ENCODE measurements around the gene SEPTIN5. TPM values are rescaled to one million over a fixed set of nuclear protein-coding genes. Genes with fewer than 3 reads are reported as not detected.

Gene SEPTIN5
- total and polyA plus RNA-seq, 9 of the 15 experiments (the other 6 are each of a cell fraction or from before 2014, with no cell fraction given): 0.03 to 195 (median 119) TPM

DNA sequence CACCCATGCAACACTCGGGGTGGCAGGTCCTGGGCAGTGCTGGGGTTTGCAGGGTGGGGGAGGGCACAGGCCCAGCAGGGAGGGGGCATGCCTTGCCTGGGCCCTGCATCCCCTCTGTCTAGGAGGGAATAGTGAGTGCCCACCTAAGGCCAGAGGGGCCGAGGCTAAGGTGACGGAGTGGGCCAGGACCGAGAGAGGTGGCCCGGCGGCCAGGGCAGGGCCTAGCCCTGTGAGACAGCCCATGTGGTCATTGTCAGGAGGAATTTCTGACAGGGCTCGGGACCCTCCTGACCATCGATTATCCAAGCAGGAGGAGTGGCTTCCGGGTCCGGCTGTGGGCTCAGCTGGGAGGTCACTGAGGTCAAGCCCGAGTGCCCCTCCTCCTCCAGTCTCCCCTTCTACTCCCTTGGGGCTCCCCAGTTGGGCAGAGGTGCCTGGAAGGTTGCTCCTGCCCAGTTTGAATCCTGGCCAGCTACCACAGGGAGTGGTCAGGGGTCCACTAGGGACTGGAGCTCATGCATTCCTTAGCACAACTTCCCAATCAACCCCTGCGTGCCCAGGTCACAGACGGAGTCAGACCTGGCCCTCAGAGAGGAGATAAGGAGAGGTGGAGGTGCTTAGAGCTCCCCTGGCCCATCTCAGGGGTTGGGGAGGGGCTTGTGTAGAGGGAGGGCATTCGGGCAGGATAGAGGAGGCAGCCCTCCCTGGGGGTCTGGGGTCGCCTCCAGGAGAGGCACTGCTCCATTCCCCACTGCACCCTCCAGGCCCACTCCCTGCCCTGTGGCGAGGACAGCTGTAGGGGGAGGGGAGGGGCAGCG is 23.8 kb downstream of the SEPTIN5 start:
- in situ Hi-C loops (cut with MboI): no loop called here
- peaks cover 27% of the 10 kb centered on the region for H4K20me1 ChIP-seq (replicated peaks; ENCODE audit: control insufficient read depth, insufficient read depth, low read length)
- H3K4me3 ChIP-seq: no peak overlapping the region
- no peaks in the 10 kb centered on the region for H3K36me3 ChIP-seq (ENCODE audit: control insufficient read depth, insufficient read depth, low read length)
- ChIA-PET CTCF (ENCODE audit: low intra/inter-chr PET ratio) (interaction anchor here (0.7 kb wide), 1 partner anchor 455 kb away, joined by 5 read pairs; no protein-coding TSS in a partner anchor), POLR2A (interaction anchor here (0.6 to 1.5 kb wide), 4 partner anchors 9 to 172 kb away, joined by 3 to 9 read pairs (median 4); no protein-coding TSS in a partner anchor)
- no TSS peak for BruUV-seq (replicated peaks)
- intact Hi-C loops (cut with micrococcal nuclease): no loop called here
- ATAC-seq (no peak), FAIRE-seq (no peak), DNase-seq (ENCODE audit: extremely low read depth in 1 of 4, low spot score in 3 of 4) (no peak)
- no peak overlapping the region for H3K27ac ChIP-seq (ENCODE audit: extremely low read depth, low read depth, low read length)
- H3K9me3 ChIP-seq (replicated peaks; ENCODE audit: control insufficient read depth, insufficient read depth, low read depth, low read length): no peaks in the 10 kb centered on the region
- H3K4me1 ChIP-seq (replicated peaks in 1 of 2; ENCODE audit: control insufficient read depth in 2 of 2, insufficient read depth in 2 of 2, low read length in 2 of 2): peaks cover 0 to 73% of the 10 kb centered on the region in 2 experiments; a peak in 2 of 5 replicates
- H3K79me2 ChIP-seq (ENCODE audit: control insufficient read depth, insufficient read depth, low read length): no peaks in the 10 kb centered on the region
- 36% methylated on average over 17 of the region's 17 CpGs for WGBS (ENCODE audit: insufficient coverage, low coverage, missing lambda C conversion rate)
- no peak overlapping the region for H2AFZ ChIP-seq (ENCODE audit: low read depth, low read length)
- no peaks in the 10 kb centered on the region for H3K9me1 ChIP-seq (ENCODE audit: control insufficient read depth, insufficient read depth, low read length)
- H3K27me3 ChIP-seq (ENCODE audit: control insufficient read depth in 2 of 2, insufficient read depth in 2 of 2, low read length in 2 of 2): peaks cover 0 to 69% of the 10 kb centered on the region in 2 experiments; a peak in 3 of 5 replicates
- peak overlapping the region in 1 of 2 experiments; percentile 76; a peak in 2 of 4 replicates for H3K9ac ChIP-seq (ENCODE audit: insufficient read depth in 1 of 2, low read depth in 2 of 2, low read length in 2 of 2)
- no peak overlapping the region for H3K4me2 ChIP-seq (ENCODE audit: insufficient read depth, low read length)
- TF ChIP-seq TAF1 (IDR thresholded peaks at IDR 0.05; ENCODE audit: control insufficient read depth, extremely low read depth, insufficient read depth, low read length, severe bottlenecking): no peak
- TF ChIP-seq ZNF184 (CRISPR knock-in tag; IDR thresholded peaks at IDR 0.05): 0 out of 2 replicates have a peak, but pooled peaks have one; percentile 22
- TF ChIP-seq, protein P1, sequence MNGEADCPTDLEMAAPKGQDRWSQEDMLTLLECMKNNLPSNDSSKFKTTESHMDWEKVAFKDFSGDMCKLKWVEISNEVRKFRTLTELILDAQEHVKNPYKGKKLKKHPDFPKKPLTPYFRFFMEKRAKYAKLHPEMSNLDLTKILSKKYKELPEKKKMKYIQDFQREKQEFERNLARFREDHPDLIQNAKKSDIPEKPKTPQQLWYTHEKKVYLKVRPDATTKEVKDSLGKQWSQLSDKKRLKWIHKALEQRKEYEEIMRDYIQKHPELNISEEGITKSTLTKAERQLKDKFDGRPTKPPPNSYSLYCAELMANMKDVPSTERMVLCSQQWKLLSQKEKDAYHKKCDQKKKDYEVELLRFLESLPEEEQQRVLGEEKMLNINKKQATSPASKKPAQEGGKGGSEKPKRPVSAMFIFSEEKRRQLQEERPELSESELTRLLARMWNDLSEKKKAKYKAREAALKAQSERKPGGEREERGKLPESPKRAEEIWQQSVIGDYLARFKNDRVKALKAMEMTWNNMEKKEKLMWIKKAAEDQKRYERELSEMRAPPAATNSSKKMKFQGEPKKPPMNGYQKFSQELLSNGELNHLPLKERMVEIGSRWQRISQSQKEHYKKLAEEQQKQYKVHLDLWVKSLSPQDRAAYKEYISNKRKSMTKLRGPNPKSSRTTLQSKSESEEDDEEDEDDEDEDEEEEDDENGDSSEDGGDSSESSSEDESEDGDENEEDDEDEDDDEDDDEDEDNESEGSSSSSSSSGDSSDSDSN (IDR thresholded peaks at IDR 0.05; ENCODE audit: borderline replicate concordance in 1 of 2, low read depth in 2 of 2, low read length in 2 of 2): 0 out of 4 replicates have a peak, but pooled peaks of 1 of the 2 experiments have one; percentile 8
- TF ChIP-seq, protein P2, sequence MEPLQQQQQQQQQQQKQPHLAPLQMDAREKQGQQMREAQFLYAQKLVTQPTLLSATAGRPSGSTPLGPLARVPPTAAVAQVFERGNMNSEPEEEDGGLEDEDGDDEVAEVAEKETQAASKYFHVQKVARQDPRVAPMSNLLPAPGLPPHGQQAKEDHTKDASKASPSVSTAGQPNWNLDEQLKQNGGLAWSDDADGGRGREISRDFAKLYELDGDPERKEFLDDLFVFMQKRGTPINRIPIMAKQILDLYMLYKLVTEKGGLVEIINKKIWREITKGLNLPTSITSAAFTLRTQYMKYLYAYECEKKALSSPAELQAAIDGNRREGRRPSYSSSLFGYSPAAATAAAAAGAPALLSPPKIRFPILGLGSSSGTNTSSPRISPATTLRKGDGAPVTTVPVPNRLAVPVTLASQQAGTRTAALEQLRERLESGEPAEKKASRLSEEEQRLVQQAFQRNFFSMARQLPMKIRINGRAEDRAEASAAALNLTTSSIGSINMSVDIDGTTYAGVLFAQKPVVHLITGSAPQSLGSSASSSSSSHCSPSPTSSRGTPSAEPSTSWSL (CRISPR knock-in tag; IDR thresholded peaks at IDR 0.05; ENCODE audit: borderline replicate concordance): 0 out of 2 replicates have a peak, but pooled peaks have one; percentile 15
- 0 out of 2 replicates have a peak, but pooled peaks have one; percentile 36 for TF ChIP-seq ZNF707 (CRISPR knock-in tag; conservative IDR thresholded peaks at IDR 0.05)
- TF ChIP-seq CBX5 (IDR thresholded peaks at IDR 0.05; ENCODE audit: borderline replicate concordance, low read depth): no peak
- TF ChIP-seq, protein P3, sequence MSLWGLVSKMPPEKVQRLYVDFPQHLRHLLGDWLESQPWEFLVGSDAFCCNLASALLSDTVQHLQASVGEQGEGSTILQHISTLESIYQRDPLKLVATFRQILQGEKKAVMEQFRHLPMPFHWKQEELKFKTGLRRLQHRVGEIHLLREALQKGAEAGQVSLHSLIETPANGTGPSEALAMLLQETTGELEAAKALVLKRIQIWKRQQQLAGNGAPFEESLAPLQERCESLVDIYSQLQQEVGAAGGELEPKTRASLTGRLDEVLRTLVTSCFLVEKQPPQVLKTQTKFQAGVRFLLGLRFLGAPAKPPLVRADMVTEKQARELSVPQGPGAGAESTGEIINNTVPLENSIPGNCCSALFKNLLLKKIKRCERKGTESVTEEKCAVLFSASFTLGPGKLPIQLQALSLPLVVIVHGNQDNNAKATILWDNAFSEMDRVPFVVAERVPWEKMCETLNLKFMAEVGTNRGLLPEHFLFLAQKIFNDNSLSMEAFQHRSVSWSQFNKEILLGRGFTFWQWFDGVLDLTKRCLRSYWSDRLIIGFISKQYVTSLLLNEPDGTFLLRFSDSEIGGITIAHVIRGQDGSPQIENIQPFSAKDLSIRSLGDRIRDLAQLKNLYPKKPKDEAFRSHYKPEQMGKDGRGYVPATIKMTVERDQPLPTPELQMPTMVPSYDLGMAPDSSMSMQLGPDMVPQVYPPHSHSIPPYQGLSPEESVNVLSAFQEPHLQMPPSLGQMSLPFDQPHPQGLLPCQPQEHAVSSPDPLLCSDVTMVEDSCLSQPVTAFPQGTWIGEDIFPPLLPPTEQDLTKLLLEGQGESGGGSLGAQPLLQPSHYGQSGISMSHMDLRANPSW (CRISPR knock-in tag; IDR thresholded peaks at IDR 0.05): 0 out of 2 replicates have a peak, but pooled peaks have one; percentile 65
- TF ChIP-seq, protein P4, sequence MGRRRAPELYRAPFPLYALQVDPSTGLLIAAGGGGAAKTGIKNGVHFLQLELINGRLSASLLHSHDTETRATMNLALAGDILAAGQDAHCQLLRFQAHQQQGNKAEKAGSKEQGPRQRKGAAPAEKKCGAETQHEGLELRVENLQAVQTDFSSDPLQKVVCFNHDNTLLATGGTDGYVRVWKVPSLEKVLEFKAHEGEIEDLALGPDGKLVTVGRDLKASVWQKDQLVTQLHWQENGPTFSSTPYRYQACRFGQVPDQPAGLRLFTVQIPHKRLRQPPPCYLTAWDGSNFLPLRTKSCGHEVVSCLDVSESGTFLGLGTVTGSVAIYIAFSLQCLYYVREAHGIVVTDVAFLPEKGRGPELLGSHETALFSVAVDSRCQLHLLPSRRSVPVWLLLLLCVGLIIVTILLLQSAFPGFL (CRISPR knock-in tag; IDR thresholded peaks at IDR 0.05): no peak
- no peak for TF ChIP-seq BHLHE40 (IDR thresholded peaks at IDR 0.05; ENCODE audit: low read length)
